AG09319 (cell line): ENCODE results near the gene MLYCD.

Experiments used
- DNase-seq: peaks from one replicate; pipeline ENCODE4 v3.0.0-alpha.2; 2010; ENCODE audit warnings: low read depth; ENCODE audit errors: extremely low read depth
- CTCF ChIP-seq: IDR thresholded peaks from 2 replicates; pipeline ENCODE4 v1.5.1; 2011; ENCODE audit warnings: low read depth, mild to moderate bottlenecking, inconsistent platforms, low read length, moderate library complexity

Gene MLYCD

GRCh38 chr16:83931556-83931955 lies 32.6 kb downstream of the MLYCD start:
- DNase-seq = no peak
- no peak for TF ChIP-seq CTCF

- no peak for DNase-seq
- TF ChIP-seq CTCF = no peak
Measured at GRCh38 chr16:83932304-83932703, 33.4 kb downstream of the MLYCD start.

GRCh38 chr16:83932955-83933673 lies 34.2 kb downstream of the MLYCD start:
- DNase-seq = no peak
- TF ChIP-seq CTCF = no peak

- no peak for DNase-seq
Measured at GRCh38 chr16:83933885-83934683, 35.2 kb downstream of the MLYCD start.

GRCh38 chr16:83934684-83934977 lies 35.7 kb downstream of the MLYCD start:
- DNase-seq = no peak
- no peak for TF ChIP-seq CTCF

More at GRCh38 chr16:83933885-83934683, 35.2 kb downstream of the MLYCD start:
- TF ChIP-seq CTCF = no peak

- TF ChIP-seq CTCF = no peak
Measured at GRCh38 chr16:83935005-83935857, 36.3 kb downstream of the MLYCD start.

More at GRCh38 chr16:83935005-83935857, 36.3 kb downstream of the MLYCD start:
- no peak for DNase-seq
